HEK293 (cell line): ENCODE results near the gene TCTN2.

Experiments used
- CTCF ChIA-PET: fragments of 350-600 bp; formaldehyde crosslinking; extraction: SDS; loops from one replicate; lab custom pipeline; 2021; ENCODE audit warnings: antibody characterized with exemption; lab: Yijun Ruan, JAX
- POLR2A ChIA-PET: fragments of 300-600 bp; formaldehyde crosslinking; extraction: SDS; loops from one replicate; lab custom pipeline; 2020; ENCODE audit warnings: antibody characterized with exemption, inconsistent platforms; lab: Yijun Ruan, JAX
- H3K27ac ChIP-seq: fragments of 200-500 bp; sonication (Bioruptor generic); 2 replicates; pipeline ENCODE4 v1.5.1; 2014; ENCODE audit warnings: low read depth, low read length, control low read depth, inconsistent platforms; ENCODE audit errors: extremely low read depth
- H3K36me3 ChIP-seq, 2 experiments: fragments of 200-500 bp in 1 of 2; sonication (Bioruptor generic) in 1 of 2; 1 replicate in 1 of 2; 2 replicates in 1 of 2; pipeline ENCODE4 v1.5.1; 2014 to 2017; ENCODE audit warnings: inconsistent platforms in 2 of 2, low read length in 2 of 2; ENCODE audit not compliant: control insufficient read depth in 2 of 2, insufficient read depth in 1 of 2
- H3K4me1 ChIP-seq: fragments of 200-500 bp; sonication (Bioruptor generic); 2 replicates; pipeline ENCODE4 v1.5.1; 2014; ENCODE audit warnings: mild to moderate bottlenecking, low read length, inconsistent platforms; ENCODE audit not compliant: control insufficient read depth, insufficient read depth
- H3K4me3 ChIP-seq: 2 replicates; pipeline ENCODE4 v1.5.1; 2011; ENCODE audit warnings: low read depth, mild to moderate bottlenecking, control low read depth, low read length, moderate library complexity
- H3K9me3 ChIP-seq: fragments of 200-500 bp; sonication (Bioruptor generic); 2 replicates; pipeline ENCODE4 v1.5.1; 2014; ENCODE audit warnings: low read depth, low read length, inconsistent platforms; ENCODE audit not compliant: control insufficient read depth, insufficient read depth
- HOXD13 ChIP-seq: sonication (generic); formaldehyde crosslinking; IDR thresholded peaks from 2 replicates; pipeline ENCODE4 v1.8.0; 2022; ENCODE audit warnings: missing genetic modification reagents, borderline replicate concordance
- SETDB1 ChIP-seq: IDR thresholded peaks from one replicate; pipeline ENCODE4 v1.6.1; 2017; ENCODE audit warnings: mild to moderate bottlenecking, low read length, moderate library complexity, mixed read lengths; ENCODE audit not compliant: insufficient read length
- TRIM28 ChIP-seq: IDR thresholded peaks from 2 replicates; pipeline ENCODE4 v1.6.1; 2011; ENCODE audit warnings: low read length, control low read depth, borderline replicate concordance
- ZFP37 ChIP-seq: fragments of 450-650 bp; formaldehyde crosslinking; IDR thresholded peaks from 2 replicates; pipeline ENCODE4 v1.5.1; 2016; ENCODE audit warnings: missing biosample characterization, missing genetic modification characterization
- ZIC2 ChIP-seq: fragments of 450-650 bp; formaldehyde crosslinking; IDR thresholded peaks from 2 replicates; pipeline ENCODE4 v1.5.1; 2016; ENCODE audit warnings: missing biosample characterization, missing genetic modification characterization
- ZNF132 ChIP-seq: fragments of 450-650 bp; formaldehyde crosslinking; IDR thresholded peaks from 2 replicates; pipeline ENCODE4 v1.5.1; 2017; ENCODE audit warnings: missing biosample characterization, missing genetic modification characterization, borderline replicate concordance
- ZNF311 ChIP-seq: fragments of 450-650 bp; formaldehyde crosslinking; IDR thresholded peaks from 2 replicates; pipeline ENCODE4 v1.5.1; 2017; ENCODE audit warnings: missing biosample characterization, missing genetic modification characterization, borderline replicate concordance
- ZNF596 ChIP-seq: fragments of 450-650 bp; IDR thresholded peaks from 2 replicates; pipeline ENCODE4 v1.5.0; 2018; ENCODE audit warnings: missing biosample characterization, mild to moderate bottlenecking, missing genetic modification characterization, moderate library complexity
- ZNF623 ChIP-seq: fragments of 450-650 bp; formaldehyde crosslinking; IDR thresholded peaks from 2 replicates; pipeline ENCODE4 v1.5.1; 2016; ENCODE audit warnings: missing biosample characterization, missing genetic modification characterization
- ZNF792 ChIP-seq: fragments of 450-650 bp; formaldehyde crosslinking; IDR thresholded peaks from 2 replicates; pipeline ENCODE4 v1.5.1; 2016; ENCODE audit warnings: missing biosample characterization, missing genetic modification characterization
- TF ChIP-seq, protein P1 (sequence below): fragments of 450-650 bp; formaldehyde crosslinking; IDR thresholded peaks from 2 replicates; pipeline ENCODE4 v1.5.1; 2016; ENCODE audit warnings: missing biosample characterization, missing genetic modification characterization
- TF ChIP-seq, protein P2 (sequence below): fragments of 450-650 bp; formaldehyde crosslinking; IDR thresholded peaks from 2 replicates; pipeline ENCODE4 v1.5.1; 2017; ENCODE audit warnings: missing biosample characterization, mild to moderate bottlenecking, missing genetic modification characterization, moderate library complexity
- TF ChIP-seq, protein P3 (sequence below): fragments of 450-650 bp; formaldehyde crosslinking; IDR thresholded peaks from 2 replicates; pipeline ENCODE4 v1.5.1; 2016; ENCODE audit warnings: missing biosample characterization, missing genetic modification characterization
- TF ChIP-seq, protein P4 (sequence below): fragments of 450-650 bp; formaldehyde crosslinking; conservative IDR thresholded peaks from 2 replicates; pipeline ENCODE4 v1.5.1; 2016; ENCODE audit warnings: low read depth, missing biosample characterization, missing genetic modification characterization
- TF ChIP-seq, protein P5 (sequence below): fragments of 450-650 bp; formaldehyde crosslinking; IDR thresholded peaks from 2 replicates; pipeline ENCODE4 v1.5.1; 2016; ENCODE audit warnings: missing biosample characterization, missing genetic modification characterization, borderline replicate concordance
- TF ChIP-seq, protein P6 (sequence below): fragments of 450-650 bp; formaldehyde crosslinking; IDR thresholded peaks from 2 replicates; pipeline ENCODE4; 2016; ENCODE audit warnings: missing biosample characterization, missing genetic modification characterization
- TF ChIP-seq, protein P7 (sequence below): fragments of 450-650 bp; formaldehyde crosslinking; IDR thresholded peaks from 2 replicates; pipeline ENCODE4 v1.5.1; 2016; ENCODE audit warnings: missing biosample characterization, missing genetic modification characterization

The TCTN2 gene

DNA sequence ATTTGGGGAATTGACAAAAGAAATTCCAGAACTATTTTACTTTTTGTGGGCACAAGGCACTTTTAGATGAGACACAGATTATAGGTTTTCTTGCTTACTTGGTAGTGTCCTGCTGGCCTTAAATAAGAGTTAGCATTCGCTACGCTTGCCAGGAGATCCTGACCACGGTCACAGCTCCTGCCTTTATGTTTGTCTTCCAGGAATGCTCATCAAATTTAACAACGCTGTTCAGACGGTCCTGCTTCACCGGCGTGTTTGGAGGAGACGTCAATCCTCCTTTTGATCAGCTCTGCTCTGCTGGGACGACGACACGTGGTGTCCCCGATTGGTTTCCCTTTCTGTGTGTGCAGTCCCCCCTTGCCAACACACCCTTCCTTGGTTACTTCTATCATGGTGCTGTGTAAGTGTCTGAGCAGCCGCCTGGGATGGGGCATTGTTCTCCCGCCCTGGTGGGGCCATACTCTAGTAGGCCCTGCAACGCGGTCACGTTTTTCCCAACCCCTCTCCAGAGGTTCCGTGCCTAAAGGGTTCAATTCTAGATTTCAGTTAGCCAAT is 15.8 kb downstream of the TCTN2 start (continued):
- TF ChIP-seq, protein P1, sequence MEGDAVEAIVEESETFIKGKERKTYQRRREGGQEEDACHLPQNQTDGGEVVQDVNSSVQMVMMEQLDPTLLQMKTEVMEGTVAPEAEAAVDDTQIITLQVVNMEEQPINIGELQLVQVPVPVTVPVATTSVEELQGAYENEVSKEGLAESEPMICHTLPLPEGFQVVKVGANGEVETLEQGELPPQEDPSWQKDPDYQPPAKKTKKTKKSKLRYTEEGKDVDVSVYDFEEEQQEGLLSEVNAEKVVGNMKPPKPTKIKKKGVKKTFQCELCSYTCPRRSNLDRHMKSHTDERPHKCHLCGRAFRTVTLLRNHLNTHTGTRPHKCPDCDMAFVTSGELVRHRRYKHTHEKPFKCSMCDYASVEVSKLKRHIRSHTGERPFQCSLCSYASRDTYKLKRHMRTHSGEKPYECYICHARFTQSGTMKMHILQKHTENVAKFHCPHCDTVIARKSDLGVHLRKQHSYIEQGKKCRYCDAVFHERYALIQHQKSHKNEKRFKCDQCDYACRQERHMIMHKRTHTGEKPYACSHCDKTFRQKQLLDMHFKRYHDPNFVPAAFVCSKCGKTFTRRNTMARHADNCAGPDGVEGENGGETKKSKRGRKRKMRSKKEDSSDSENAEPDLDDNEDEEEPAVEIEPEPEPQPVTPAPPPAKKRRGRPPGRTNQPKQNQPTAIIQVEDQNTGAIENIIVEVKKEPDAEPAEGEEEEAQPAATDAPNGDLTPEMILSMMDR (tag by site-specific recombination), result no peak
- TF ChIP-seq, protein P2, sequence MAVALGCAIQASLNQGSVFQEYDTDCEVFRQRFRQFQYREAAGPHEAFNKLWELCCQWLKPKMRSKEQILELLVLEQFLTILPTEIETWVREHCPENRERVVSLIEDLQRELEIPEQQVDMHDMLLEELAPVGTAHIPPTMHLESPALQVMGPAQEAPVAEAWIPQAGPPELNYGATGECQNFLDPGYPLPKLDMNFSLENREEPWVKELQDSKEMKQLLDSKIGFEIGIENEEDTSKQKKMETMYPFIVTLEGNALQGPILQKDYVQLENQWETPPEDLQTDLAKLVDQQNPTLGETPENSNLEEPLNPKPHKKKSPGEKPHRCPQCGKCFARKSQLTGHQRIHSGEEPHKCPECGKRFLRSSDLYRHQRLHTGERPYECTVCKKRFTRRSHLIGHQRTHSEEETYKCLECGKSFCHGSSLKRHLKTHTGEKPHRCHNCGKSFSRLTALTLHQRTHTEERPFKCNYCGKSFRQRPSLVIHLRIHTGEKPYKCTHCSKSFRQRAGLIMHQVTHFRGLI (tag by site-specific recombination), result no peak
- TF ChIP-seq HOXD13 (CRISPR knock-in tag) (no peak), ZNF596 (tag by site-specific recombination) (no peak)
- TF ChIP-seq, all 188 proteins: peak for 0

DNA sequence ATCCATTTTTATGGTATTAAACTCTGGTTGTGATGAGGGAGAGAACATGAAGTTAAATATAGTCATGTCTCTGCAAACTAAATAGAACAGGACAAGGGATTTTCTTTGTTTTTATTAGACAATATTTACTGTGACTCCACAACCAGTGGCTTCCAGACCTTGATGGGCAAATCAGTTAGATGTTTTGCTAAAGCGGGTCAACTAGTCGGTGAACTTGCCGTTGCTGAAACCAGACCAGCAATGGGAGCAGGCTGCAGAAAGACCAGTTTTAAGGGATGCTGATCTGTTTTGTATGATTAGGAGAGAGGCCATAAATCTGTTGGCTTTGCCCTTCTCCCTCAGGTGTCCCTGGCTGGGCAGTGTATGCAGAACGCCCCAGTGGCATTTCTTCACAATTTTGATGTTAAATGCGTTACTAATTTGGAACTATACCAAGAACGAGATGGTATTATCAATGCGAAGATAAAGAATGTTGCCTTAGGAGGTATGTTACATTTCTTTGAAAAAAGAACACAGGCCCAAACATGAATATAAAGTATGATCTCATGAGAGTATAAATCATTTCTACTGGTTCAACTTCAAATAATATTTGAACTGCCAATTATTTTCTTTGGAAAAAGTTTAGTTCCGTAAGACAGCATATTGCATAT is 19.4 kb downstream of the TCTN2 start:
- Histone ChIP-seq H3K4me3 (no peak overlapping the region), H3K9me3 (no peaks in the 10 kb centered on the region), H3K27ac (no peak overlapping the region), H3K36me3 (peaks cover 20 to 41% of the 10 kb centered on the region in 2 experiments), H3K4me1 (no peaks in the 10 kb centered on the region)
- ChIA-PET POLR2A (no interaction called here), CTCF (no interaction called here)
- TF ChIP-seq, protein P3, sequence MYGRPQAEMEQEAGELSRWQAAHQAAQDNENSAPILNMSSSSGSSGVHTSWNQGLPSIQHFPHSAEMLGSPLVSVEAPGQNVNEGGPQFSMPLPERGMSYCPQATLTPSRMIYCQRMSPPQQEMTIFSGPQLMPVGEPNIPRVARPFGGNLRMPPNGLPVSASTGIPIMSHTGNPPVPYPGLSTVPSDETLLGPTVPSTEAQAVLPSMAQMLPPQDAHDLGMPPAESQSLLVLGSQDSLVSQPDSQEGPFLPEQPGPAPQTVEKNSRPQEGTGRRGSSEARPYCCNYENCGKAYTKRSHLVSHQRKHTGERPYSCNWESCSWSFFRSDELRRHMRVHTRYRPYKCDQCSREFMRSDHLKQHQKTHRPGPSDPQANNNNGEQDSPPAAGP (tag by site-specific recombination), result no peak
- no peak for TF ChIP-seq ZIC2 (tag by site-specific recombination)
- no peak for TF ChIP-seq ZNF132 (tag by site-specific recombination)
- TF ChIP-seq, protein P4, sequence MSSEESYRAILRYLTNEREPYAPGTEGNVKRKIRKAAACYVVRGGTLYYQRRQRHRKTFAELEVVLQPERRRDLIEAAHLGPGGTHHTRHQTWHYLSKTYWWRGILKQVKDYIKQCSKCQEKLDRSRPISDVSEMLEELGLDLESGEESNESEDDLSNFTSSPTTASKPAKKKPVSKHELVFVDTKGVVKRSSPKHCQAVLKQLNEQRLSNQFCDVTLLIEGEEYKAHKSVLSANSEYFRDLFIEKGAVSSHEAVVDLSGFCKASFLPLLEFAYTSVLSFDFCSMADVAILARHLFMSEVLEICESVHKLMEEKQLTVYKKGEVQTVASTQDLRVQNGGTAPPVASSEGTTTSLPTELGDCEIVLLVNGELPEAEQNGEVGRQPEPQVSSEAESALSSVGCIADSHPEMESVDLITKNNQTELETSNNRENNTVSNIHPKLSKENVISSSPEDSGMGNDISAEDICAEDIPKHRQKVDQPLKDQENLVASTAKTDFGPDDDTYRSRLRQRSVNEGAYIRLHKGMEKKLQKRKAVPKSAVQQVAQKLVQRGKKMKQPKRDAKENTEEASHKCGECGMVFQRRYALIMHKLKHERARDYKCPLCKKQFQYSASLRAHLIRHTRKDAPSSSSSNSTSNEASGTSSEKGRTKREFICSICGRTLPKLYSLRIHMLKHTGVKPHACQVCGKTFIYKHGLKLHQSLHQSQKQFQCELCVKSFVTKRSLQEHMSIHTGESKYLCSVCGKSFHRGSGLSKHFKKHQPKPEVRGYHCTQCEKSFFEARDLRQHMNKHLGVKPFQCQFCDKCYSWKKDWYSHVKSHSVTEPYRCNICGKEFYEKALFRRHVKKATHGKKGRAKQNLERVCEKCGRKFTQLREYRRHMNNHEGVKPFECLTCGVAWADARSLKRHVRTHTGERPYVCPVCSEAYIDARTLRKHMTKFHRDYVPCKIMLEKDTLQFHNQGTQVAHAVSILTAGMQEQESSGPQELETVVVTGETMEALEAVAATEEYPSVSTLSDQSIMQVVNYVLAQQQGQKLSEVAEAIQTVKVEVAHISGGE (tag by site-specific recombination), result no peak
- TF ChIP-seq ZNF792, result no peak
- no peak for TF ChIP-seq SETDB1
- no peak for TF ChIP-seq ZNF311 (tag by site-specific recombination)
- TF ChIP-seq ZFP37 (tag by site-specific recombination), result no peak
- TF ChIP-seq, protein P5, sequence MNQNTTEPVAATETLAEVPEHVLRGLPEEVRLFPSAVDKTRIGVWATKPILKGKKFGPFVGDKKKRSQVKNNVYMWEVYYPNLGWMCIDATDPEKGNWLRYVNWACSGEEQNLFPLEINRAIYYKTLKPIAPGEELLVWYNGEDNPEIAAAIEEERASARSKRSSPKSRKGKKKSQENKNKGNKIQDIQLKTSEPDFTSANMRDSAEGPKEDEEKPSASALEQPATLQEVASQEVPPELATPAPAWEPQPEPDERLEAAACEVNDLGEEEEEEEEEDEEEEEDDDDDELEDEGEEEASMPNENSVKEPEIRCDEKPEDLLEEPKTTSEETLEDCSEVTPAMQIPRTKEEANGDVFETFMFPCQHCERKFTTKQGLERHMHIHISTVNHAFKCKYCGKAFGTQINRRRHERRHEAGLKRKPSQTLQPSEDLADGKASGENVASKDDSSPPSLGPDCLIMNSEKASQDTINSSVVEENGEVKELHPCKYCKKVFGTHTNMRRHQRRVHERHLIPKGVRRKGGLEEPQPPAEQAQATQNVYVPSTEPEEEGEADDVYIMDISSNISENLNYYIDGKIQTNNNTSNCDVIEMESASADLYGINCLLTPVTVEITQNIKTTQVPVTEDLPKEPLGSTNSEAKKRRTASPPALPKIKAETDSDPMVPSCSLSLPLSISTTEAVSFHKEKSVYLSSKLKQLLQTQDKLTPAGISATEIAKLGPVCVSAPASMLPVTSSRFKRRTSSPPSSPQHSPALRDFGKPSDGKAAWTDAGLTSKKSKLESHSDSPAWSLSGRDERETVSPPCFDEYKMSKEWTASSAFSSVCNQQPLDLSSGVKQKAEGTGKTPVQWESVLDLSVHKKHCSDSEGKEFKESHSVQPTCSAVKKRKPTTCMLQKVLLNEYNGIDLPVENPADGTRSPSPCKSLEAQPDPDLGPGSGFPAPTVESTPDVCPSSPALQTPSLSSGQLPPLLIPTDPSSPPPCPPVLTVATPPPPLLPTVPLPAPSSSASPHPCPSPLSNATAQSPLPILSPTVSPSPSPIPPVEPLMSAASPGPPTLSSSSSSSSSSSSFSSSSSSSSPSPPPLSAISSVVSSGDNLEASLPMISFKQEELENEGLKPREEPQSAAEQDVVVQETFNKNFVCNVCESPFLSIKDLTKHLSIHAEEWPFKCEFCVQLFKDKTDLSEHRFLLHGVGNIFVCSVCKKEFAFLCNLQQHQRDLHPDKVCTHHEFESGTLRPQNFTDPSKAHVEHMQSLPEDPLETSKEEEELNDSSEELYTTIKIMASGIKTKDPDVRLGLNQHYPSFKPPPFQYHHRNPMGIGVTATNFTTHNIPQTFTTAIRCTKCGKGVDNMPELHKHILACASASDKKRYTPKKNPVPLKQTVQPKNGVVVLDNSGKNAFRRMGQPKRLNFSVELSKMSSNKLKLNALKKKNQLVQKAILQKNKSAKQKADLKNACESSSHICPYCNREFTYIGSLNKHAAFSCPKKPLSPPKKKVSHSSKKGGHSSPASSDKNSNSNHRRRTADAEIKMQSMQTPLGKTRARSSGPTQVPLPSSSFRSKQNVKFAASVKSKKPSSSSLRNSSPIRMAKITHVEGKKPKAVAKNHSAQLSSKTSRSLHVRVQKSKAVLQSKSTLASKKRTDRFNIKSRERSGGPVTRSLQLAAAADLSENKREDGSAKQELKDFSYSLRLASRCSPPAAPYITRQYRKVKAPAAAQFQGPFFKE (tag by site-specific recombination), result no peak
- no peak for TF ChIP-seq TRIM28
- TF ChIP-seq, protein P6, sequence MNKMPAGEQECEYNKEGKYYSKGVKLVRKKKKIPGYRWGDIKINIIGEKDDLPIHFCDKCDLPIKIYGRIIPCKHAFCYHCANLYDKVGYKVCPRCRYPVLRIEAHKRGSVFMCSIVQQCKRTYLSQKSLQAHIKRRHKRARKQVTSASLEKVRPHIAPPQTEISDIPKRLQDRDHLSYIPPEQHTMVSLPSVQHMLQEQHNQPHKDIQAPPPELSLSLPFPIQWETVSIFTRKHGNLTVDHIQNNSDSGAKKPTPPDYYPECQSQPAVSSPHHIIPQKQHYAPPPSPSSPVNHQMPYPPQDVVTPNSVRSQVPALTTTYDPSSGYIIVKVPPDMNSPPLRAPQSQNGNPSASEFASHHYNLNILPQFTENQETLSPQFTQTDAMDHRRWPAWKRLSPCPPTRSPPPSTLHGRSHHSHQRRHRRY (tag by site-specific recombination), result no peak
- TF ChIP-seq, protein P7, sequence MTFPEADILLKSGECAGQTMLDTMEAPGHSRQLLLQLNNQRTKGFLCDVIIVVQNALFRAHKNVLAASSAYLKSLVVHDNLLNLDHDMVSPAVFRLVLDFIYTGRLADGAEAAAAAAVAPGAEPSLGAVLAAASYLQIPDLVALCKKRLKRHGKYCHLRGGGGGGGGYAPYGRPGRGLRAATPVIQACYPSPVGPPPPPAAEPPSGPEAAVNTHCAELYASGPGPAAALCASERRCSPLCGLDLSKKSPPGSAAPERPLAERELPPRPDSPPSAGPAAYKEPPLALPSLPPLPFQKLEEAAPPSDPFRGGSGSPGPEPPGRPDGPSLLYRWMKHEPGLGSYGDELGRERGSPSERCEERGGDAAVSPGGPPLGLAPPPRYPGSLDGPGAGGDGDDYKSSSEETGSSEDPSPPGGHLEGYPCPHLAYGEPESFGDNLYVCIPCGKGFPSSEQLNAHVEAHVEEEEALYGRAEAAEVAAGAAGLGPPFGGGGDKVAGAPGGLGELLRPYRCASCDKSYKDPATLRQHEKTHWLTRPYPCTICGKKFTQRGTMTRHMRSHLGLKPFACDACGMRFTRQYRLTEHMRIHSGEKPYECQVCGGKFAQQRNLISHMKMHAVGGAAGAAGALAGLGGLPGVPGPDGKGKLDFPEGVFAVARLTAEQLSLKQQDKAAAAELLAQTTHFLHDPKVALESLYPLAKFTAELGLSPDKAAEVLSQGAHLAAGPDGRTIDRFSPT (tag by site-specific recombination), result no peak
- no peak for TF ChIP-seq ZNF623 (tag by site-specific recombination)
